Activated B cell treated with CpG ODN at 0.5 μM for 24 hours (primary cell): ENCODE results near the gene SLC13A5. TPM values are rescaled to one million over a fixed set of nuclear protein-coding genes. Genes with fewer than 3 reads are reported as not detected.

Experiments used
- ATAC-seq: fragments of 200-7000 bp; cut with Tn5 transposase; one replicate; pipeline ENCODE4 v1.10.0; 2021; ENCODE audit warnings: low read depth, mild to moderate bottlenecking, moderate library complexity
- CTCF ChIA-PET: fragments of 350-600 bp; sonication (Branson Sonifier 250); formaldehyde crosslinking; loops from one replicate; lab custom pipeline; 2021; ENCODE audit warnings: antibody characterized with exemption; lab: Charles Lee
- POLR2A ChIA-PET: fragments of 350-600 bp; sonication (Branson Sonifier 250); formaldehyde crosslinking; loops from one replicate; lab custom pipeline; 2021; ENCODE audit warnings: antibody characterized with exemption; lab: Charles Lee
- DNase-seq: peaks from one replicate; pipeline ENCODE4 v3.0.0; 2022
- H3K27ac Mint-ChIP-seq: one replicate; pipeline ENCODE4 v1.8.0; 2020; ENCODE audit warnings: mixed read lengths
- H3K27me3 Mint-ChIP-seq: one replicate; pipeline ENCODE4 v1.8.0; 2021; ENCODE audit warnings: mixed read lengths
- H3K36me3 Mint-ChIP-seq: one replicate; pipeline ENCODE4 v1.8.0; 2021; ENCODE audit warnings: low read depth, mixed read lengths
- H3K4me1 Mint-ChIP-seq: one replicate; pipeline ENCODE4 v1.8.0; 2021; ENCODE audit warnings: mixed read lengths
- H3K4me3 Mint-ChIP-seq: one replicate; pipeline ENCODE4 v1.8.0; 2020; ENCODE audit warnings: mild to moderate bottlenecking, mixed read lengths
- H3K9me3 Mint-ChIP-seq: one replicate; pipeline ENCODE4 v1.8.0; 2020; ENCODE audit warnings: mixed read lengths
- CTCF ChIP-seq: fragments of 200-600 bp; IDR thresholded peaks from one replicate; pipeline ENCODE4 v1.8.0; 2022; ENCODE audit warnings: antibody characterized with exemption, mild to moderate bottlenecking
- intact Hi-C: fragments of 100-400 bp; cut with micrococcal nuclease; formaldehyde crosslinking; loops from one replicate; pipeline ENCODE4 v1.15.1; 2024
- total RNA-seq: library from RNA; stranded (reverse); gene quantifications from 2 replicates; pipeline ENCODE4 v1.2.3, GENCODE V29; 2022

The SLC13A5 gene
- total RNA-seq, 1 donor from 2014 or later = not detected

- no peak overlapping the region for H3K4me3 Mint-ChIP-seq
- H3K36me3 Mint-ChIP-seq = peaks cover 74% of the 10 kb centered on the region
- ChIA-PET POLR2A (interaction anchor here (0.5 kb wide), 1 partner anchor 70 kb away, joined by 3 read pairs; no protein-coding TSS in a partner anchor), CTCF (no interaction called here)
- peaks cover 52% of the 10 kb centered on the region for H3K4me1 Mint-ChIP-seq
- intact Hi-C loops = loop anchor here (10.0 kb wide), 1 partner anchor 1059 kb away; the partner anchor contains the start of gene NLRP1
- H3K27me3 Mint-ChIP-seq = no peaks in the 10 kb centered on the region
- TF ChIP-seq CTCF = no peak
- no peak overlapping the region for H3K27ac Mint-ChIP-seq
- ATAC-seq (no peak), DNase-seq (no peak)
- no peaks in the 10 kb centered on the region for H3K9me3 Mint-ChIP-seq
Measured at GRCh38 chr17:6643451-6644125, 69.6 kb downstream of the SLC13A5 start.

GRCh38 chr17:6642592-6642991 lies 70.6 kb downstream of the SLC13A5 start:
- no peak for DNase-seq
- Mint-ChIP-seq H3K4me1 (peaks cover 52% of the 10 kb centered on the region), H3K36me3 (peaks cover 64% of the 10 kb centered on the region), H3K4me3 (no peak overlapping the region), H3K27me3 (no peaks in the 10 kb centered on the region), H3K9me3 (no peaks in the 10 kb centered on the region), H3K27ac (no peak overlapping the region)
- CTCF ChIA-PET = no interaction called here
- POLR2A ChIA-PET = interaction anchor here (3.0 kb wide), 1 partner anchor 8 kb away, joined by 28 read pairs; the partner anchor contains the start of genes C17orf100 and MED31
- intact Hi-C loops = loop anchor here (10.0 kb wide), 1 partner anchor 1058 kb away; the partner anchor contains the start of gene NLRP1
- no peak for ATAC-seq
- TF ChIP-seq CTCF = no peak

- Mint-ChIP-seq H3K4me3 (peak overlapping the region; percentile 96), H3K27me3 (no peaks in the 10 kb centered on the region), H3K36me3 (peaks cover 51% of the 10 kb centered on the region), H3K27ac (peak overlapping the region; percentile 99), H3K4me1 (peaks cover 46% of the 10 kb centered on the region), H3K9me3 (no peaks in the 10 kb centered on the region)
- intact Hi-C loops = loop anchor here (2.0 to 10.0 kb wide), 3 partner anchors 169 to 1057 kb away; partner anchors contain the start of genes NLRP1 and PIMREG
- ChIA-PET POLR2A (interaction anchor here (0.5 to 3.0 kb wide), 5 partner anchors 10 to 1449 kb away, joined by 3 to 28 read pairs (median 8); partner anchors contain the start of genes C17orf100 and MED31), CTCF (no interaction called here)
- DNase-seq (no peak), ATAC-seq (no peak)
- no peak for TF ChIP-seq CTCF
Measured at GRCh38 chr17:6641247-6641863, 71.8 kb downstream of the SLC13A5 start.

- Mint-ChIP-seq H3K27ac (peak within 1 kb of the TSS; percentile 99), H3K4me3 (peak within 1 kb of the TSS; percentile 96), H3K9me3 (no peaks in the 10 kb centered on the region), H3K27me3 (no peaks in the 10 kb centered on the region), H3K36me3 (peaks cover 45% of the 10 kb centered on the region), H3K4me1 (peaks cover 46% of the 10 kb centered on the region)
- intact Hi-C loops = loop anchor here (1.0 to 10.0 kb wide), 5 partner anchors 11 to 1154 kb away; partner anchors contain the start of genes C17orf100, DERL2, MED31 and MIS12
- DNase-seq (peak; percentile 91), ATAC-seq (peak; percentile 94)
- no peak for TF ChIP-seq CTCF
- CTCF ChIA-PET = no interaction called here
- POLR2A ChIA-PET = interaction anchor here (0.5 to 3.0 kb wide), 5 partner anchors 10 to 1450 kb away, joined by 3 to 28 read pairs (median 8); partner anchors contain the start of genes C17orf100 and MED31
Measured at GRCh38 chr17:6640536-6641246, 72.5 kb downstream of the SLC13A5 start, which contains the start of the genes KIAA0753 and TXNDC17. TSS of gene KIAA0753 (minus strand) at chr17:6640711. CDS start at chr17:6635103, 5,608 bp downstream. TSS of gene TXNDC17 (plus strand) at chr17:6641060. CDS start at chr17:6641083, 23 bp downstream.
